Renal cortex interstitium (tissue), 11 donors: ENCODE data around the gene CLCN7. TPM values are rescaled to one million over a fixed set of nuclear protein-coding genes. Genes with fewer than 3 reads are reported as not detected.

Experiments
- DNase-seq, 11 donors: peaks; one replicate each; pipeline ENCODE4 v3.0.0-alpha.2; 2013; ENCODE audit warnings: low read depth in 9 of 11, low spot score in 4 of 11; ENCODE audit errors: extremely low read depth in 1 of 11
- polyA plus RNA-seq, 3 donors: library from polyadenylated mRNA; unstranded; fragments of 120-200 nt; gene quantifications; one replicate each; pipeline ENCODE4 v1.2.1, GENCODE V29; 2013; ENCODE audit not compliant: insufficient read length in 3 of 3

Gene CLCN7
- polyA plus RNA-seq, 3 donors, result 44.9 to 62.2 (median 51.7) TPM

DNA sequence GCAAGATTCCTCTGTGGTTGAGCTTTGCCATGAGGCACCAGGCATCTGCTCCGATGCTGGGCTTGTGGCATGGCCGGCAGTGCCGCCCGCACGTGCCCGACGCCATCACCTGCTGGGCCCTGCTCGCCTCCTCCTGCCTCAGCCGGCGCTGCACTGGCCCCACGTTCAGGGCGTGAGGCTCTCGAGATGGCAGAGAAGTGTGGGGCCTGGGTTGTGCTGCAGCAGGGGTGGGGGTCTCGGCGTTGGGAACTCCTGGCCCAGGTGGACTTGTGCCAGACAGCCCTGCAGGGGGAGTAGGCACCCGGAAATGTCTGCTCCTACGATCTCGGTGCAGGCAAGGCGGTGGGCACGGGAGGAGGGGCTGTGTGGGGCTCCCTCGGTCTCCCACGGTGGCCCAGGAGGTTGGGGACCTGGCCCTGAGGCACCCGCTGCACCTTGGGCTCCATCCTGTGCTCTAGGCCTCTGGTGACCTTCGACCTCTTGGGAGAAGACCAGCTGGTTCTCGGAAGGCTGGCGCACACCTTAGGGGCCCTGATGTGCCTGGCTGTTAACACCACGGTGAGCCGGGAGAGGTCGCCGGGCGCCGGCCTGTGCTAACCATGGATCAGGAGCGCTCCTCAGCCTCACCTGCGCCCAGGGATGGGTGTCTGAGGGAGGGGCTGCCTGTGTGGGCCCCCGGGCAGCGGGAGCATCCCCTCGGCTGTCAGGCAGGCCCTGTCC lies 31.8 kb upstream of the CLCN7 start:
- DNase-seq, result no peak

DNA sequence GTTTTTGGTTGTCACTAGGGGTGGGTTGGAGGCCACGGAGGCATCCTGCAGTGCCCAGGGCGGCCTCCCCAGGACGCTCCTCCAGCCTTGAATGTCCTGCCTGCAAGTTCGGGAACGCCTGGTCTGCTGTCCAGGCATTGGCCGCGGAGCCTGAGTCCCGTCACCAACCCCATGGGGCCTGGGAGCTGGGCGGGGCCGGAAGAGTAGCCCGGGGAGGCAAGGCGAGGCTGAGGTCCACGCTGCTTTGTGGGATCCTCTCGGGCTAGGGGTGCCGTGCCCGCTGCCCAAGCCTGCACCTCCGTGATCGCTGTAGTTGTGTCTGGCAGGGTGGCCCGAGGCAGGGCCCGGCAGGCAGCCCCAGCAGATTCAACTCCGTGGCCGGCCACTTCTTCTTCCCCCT lies 31.1 kb upstream of the CLCN7 start:
- DNase-seq, result no peak

DNA sequence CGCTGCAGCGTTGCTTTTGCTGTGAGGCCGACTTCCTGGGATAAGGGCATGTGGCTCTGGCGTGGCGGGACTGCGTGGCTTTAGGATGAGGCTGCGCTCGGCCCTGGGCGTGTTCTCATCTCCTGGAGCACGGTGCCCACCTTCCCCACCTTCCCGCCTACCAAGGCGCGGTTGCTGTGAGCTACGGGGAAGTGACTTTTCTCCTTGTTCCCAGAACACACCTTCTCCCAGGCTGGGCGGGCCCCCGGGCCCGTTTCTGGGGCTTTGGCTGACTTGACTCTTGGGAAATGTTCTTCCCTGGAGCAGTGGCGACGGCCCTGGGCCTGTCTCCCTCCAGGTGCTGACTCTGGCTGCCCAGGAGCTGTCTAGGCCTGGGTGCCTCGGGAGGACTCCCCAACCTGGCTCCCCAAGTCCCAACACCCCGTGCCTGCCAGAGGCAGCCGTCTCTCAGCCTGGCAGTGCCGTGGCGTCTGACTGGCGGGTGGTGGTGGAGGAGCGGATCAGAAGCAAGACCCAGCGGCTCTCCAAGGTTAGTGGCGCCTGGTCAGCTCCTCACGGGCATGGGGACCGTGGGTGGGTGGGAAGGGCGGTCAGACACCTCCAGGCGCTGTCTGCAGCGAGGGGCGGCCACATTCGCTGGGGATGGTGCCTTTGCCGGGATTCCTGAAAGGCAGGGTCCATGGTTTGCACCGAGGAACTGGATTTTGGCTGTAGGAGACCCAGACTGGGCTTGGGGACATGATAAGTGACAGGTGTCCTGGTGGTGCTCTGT lies 30.4 kb upstream of the CLCN7 start:
- DNase-seq, result no peak

DNA sequence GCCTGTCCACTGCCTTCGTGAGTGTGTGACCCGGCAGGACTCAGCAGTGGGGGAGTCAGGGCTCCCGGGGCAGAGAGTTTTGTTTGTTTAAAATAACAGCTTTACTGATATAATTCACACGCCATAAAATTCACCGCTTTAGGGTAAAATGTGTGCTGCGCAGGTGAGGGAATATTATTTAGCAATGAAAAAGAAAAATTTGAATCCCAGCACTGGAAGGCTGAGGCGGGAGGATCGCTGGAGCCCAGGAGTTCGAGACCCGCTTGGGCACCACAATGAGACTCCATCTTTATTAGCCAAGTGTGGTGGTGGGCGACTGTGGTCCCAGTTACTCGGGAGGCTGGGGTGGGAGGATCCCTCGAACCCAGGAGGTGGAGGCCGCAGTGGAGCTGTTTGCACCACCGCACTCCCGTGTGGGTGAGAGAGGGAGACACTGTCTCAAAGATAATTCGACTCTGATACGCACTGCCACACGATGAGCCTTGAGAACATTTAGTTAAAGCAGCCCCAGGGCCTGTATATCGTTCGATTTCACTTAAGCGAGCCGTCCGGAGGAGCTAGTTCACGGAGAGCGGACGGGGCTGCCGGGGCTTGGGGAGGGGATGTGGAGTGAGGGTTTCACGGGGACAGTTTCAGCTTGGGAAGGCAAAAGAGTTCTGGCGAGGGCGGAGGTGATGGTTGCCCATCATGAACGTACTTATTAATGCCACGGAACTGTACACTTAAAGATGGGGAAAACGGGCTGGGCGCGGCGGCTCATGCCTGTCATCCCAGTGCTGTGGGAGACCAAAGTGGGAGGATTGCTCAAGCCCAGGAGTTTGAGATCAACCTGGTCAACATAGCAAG lies 28.5 kb upstream of the CLCN7 start:
- no peak for DNase-seq

GRCh38 chr16:1502092-1503004 lies 27.5 kb upstream of the CLCN7 start:
- DNase-seq, result no peak

GRCh38 chr16:1501630-1502029 lies 26.8 kb upstream of the CLCN7 start:
- DNase-seq, result no peak

DNA sequence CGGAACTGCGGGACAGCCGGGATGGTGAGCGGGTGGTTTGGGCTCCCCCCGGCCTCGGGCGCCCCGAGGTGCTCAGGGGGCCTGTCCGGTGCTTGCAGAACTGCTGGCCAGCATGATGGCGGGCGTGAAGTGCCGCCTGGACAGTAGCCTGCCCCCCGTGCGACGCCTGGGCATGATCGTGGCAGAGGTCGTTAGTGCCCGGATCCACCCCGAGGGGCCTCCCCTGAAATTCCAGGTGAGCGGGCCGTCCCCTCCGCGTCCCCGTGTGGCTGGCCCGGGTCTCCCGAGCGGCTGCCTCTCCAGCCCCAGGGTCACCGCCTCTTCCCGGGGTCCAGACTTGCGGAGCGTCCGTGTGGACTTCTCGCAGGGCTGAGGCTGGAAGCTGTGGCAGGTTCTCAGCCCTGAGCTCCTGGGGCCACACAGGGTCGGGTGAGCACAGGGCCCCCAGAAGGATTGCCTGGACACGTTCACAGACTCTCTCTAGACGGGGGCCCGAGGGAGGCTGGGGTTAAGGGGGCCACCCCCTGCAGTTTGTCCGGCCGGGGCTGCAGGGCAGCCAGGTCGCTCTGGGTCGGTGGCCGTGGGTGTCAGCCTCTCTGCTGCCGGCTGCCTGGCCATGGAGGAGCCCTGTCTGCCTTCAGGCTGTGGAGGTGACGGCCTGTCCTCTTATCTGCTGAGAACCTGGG lies 25.8 kb upstream of the CLCN7 start:
- no peak for DNase-seq

DNA sequence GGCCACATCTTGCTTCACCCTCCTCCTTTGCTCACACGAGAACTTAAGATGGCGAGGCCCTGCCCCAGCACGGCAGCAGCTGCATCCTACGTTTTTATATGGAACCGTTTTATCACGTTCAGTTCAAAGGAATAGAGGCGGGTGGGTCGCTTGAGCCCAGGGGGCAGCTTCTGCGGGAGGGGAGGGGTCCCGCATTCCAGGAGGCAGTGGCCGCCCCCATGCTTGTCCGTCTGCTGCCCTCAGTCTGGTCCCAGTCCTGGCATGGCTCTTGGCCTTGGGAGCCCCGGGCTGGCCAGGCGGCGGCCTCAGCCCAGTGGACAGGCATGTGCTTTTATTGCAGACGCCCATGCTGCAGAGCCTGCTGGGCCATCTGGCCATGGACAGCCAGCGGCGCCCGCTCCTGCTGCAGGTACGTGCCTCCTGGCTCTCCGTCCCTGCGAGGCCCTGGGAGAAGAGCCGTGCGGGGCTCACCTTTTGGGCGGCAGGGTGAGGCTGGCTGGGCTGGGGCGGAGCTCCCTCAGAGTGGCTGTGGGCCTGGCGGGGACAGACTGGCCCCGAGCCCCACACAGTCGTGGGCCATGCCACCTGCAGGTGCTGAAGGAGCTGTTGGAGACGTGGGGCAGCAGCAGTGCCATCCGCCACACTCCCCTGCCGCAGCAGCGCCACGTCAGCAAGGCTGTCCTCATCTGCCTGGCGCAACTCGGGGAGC lies 25.1 kb upstream of the CLCN7 start:
- no peak for DNase-seq

DNA sequence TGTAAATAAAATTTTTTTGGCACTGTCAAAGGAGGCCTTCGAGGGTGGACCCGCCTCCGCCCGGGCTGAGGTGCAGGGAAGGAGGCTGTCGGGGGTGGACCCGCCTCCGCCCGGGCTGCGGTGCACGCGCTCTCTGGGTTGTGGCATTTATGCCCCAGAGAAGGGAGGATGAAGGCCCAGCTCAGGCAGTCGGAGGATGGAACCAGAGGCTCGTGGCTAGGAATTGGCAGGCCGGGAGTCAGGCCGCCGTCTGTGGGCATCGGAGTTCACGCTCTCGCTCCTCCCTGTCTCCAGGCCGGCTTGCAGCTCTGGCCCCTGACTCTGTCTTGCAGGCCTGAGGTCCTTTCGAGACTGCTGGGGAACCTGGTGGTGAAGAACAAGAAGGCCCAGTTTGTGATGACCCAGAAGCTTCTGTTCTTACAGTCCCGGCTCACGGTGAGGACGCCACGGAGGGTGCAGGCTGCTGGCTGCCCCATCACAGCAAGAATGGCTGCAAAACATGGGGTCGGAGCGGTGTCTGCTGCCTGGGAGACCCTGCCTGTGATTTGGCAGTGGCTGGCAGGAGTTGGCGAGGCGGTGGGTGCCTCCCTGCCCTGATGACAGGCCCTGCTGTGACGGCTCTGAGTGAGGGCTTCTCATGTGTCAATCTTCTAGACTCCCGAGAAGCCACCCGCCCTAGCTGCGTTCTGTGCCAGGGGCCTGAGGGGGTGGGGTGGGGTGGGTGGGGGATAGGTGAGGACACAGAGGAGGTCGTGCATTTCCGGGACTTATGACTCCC lies 24.3 kb upstream of the CLCN7 start:
- no peak for DNase-seq

DNA sequence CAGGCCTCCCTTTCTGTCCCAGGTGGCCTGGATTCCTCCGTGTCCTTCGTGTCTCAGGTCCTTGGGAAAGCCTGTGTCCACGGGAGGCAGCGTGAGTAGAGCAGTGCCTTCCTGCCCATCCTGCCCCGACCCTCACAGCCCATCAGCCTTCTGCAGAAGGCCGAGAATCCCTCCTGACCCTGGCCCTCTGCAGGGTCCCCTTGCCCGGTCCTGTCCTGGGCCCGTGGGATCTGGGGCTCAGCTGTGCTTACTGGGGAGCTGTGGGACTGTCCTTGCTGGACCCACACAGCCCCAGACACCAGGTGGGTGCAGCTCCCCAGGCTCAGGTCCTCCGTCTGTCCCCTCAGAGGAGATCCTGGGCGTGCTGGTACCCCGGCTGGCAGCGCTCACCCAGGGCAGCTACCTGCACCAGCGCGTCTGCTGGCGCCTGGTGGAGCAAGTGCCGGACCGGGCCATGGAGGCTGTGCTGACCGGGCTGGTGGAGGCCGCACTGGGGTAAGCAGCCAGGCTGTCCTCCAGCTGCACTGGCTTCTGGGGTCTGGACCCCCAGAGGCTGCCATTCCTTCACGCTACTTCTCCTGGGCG lies 22.3 kb upstream of the CLCN7 start:
- no peak for DNase-seq

DNA sequence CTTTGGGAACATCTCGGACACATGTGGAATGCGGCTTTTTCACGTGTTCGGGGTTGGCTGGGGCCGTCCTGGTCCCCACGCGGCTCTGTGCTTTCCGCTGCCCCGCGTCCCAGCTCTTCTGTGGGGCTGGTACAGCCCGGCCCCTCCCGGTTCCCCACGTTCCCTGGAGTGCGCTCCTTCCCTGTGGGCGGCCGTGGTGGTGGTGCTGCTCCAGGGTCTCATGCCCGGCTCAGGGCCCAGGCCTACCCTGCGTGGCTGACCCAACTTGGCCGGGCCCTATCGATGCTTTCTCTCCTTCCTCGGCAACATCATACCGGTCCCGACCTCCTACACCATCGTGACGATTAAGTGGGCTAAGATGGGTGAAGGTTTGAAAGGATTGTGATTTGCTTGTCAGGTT lies 21.6 kb upstream of the CLCN7 start:
- no peak for DNase-seq

DNA sequence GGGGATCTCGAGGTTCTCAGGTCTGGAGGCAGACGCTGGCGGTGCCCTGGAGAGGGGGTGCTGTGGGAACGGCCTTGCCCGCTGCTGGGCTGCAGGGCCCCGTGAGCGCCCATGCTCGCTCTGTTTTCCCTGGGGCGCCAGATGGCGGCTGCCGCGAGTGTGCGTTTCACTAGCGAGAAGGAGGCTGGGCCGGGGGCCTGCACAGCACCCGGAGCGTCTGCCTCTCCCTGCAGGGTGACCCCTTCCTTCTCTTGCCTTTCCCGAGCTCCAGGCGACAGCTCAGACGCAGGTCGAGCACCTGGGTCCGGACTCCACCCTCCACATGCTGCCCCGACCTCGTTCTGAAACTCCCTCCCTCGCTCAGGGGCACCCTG lies 21.0 kb upstream of the CLCN7 start:
- no peak for DNase-seq

- no peak for DNase-seq
These were observed 20.5 kb upstream of the CLCN7 start for GRCh38 chr16:1495211-1495888.

GRCh38 chr16:1494711-1495110 lies 19.9 kb upstream of the CLCN7 start:
- DNase-seq, result no peak

DNA sequence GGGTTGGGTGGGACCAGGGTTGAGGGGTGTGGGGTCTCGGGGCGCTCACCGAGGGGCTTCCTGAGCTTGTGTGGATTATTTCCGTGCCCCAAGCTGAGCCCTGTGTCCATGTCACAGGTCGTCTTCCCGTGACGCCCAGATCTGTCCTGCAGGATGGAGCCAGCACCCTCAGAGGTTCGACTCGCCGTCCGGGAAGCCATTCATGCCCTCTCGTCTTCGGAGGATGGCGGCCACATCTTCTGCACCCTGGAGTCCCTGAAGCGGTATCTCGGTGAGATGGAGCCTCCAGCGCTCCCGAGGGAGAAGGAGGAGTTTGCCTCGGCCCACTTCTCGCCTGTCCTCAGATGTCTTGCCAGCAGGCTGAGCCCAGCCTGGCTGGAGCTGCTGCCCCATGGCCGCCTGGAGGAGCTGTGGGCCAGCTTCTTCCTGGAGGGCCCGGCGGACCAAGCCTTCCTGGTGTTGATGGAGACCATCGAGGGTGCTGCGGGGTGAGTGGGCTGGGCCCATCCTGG lies 19.4 kb upstream of the CLCN7 start:
- no peak for DNase-seq

DNA sequence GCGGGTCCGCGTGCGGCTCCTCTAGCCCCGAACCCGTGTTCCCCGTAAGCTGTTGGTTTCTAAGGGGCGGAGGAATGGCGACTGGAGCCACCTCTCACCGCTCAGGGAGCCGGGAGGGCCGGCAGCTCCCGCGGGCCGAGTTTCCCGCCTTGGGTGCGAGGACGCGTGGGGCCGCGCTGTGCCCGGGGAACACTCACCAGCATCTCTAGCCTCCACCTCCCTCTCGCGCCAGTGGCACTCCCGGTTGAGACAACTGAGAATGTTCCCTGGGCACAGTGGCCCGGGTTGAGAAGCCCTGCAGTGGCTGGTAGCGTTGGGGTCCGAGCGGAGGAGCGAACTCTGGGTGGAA lies 18.9 kb upstream of the CLCN7 start:
- no peak for DNase-seq
